GM21390 (cell line): ENCODE results near the gene TMEM114.

Source experiments
- ATAC-seq: cut with Tn5 transposase; IDR thresholded peaks from one replicate; pipeline ENCODE4 v1.9.1; 2021; ENCODE audit not compliant: unreplicated experiment

TMEM114 gene

DNA sequence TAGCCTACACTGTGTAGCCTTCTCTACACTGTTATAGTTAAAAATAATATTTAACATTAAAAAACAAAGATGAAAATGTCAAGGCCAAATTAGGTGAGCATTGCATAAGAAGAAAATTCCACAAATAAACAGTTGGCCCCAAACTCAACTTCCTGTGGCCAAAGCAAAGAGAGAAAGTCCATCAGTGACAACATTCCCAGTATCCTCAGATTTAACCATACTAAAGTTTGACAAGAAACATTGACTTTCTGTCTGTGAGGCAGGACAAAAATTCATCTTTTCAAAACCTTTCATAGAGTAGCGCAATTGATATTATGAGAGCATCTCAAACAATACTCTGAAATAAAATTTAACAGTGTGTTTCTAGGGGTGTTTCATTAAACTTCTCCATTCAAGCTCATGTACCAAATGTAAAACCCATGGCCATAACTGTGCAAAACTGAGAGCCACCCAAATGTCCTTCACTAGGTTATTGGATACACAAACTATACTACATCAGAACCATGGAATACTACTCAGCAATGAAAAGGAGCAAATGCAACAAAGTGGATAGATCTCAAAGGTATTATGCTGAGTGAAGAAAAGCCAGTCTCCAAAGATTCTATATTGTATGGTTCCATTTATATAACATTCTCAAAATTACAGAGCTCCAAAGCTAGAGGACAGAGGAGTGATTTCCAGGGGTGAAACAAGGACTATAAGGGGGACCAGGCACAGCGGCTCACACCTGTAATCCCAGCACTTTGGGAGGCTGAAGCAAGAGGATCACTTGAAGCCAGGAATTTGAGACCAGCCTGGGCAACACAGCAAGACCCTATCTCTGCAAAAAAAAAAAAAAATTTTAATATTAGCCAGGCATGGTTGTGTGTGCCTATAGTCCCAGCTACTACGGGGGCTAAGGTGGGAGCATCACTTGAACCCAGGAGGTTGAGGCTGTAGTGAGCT, 38.7 kb downstream of the TMEM114 start:
- ATAC-seq = no peak

DNA sequence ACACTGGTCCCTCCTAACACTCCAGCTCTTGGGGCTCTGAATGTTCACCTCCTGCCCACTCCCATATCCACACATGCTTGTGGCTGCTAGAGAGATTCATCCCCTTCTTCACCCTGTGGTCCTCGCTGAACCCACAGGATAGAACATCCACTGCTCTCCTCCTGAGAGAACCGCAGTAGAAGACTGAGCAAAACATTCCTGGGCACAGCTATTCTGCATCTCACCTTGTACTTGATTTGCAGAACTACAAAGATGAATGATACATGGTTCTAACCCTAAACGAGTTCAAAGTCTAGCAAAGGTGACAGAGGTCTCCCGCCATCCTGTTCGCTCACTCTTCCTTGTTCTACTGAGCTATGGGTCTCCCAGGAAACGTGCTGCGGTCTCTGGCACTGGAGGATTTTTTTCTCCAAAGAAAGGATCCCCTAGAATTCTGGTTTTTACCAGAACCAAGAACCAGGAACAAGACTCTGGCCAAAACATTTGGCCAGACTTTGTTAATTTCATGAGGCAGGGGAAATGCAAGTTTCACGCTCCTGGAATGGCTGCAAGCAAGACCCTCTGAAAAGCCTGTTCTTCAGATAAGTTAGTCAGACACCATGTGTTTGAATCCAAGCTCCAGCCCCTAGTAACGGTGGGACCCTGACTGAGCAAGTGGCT, 39.5 kb downstream of the TMEM114 start:
- no peak for ATAC-seq

DNA sequence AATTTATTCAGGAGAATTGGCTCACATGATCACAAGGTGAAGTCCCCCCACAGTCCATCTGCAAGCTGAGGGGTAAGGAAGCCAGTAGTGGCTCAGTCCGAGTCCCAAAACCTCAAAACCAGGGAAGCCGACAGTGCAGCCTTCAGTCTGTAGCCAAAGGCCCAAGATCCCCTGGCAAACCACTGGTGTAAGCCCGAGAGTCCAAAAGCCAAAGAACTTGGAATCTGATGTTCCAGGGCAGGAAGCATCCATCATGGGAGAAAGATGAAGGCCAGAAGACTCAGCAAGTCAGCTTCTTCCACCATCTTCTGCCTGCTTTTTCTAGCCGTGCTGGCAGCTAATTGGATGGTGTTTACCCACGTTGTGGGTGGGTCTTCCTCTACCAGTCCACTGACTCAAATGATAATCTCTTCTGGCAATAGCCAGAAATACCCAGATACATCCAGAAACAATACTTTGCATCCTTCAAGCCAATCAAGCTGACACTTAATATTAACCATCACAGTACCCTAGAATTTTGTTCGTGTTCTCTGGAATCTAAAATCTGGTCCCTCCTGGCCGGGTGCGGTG, 40.4 kb downstream of the TMEM114 start:
- ATAC-seq = no peak

DNA sequence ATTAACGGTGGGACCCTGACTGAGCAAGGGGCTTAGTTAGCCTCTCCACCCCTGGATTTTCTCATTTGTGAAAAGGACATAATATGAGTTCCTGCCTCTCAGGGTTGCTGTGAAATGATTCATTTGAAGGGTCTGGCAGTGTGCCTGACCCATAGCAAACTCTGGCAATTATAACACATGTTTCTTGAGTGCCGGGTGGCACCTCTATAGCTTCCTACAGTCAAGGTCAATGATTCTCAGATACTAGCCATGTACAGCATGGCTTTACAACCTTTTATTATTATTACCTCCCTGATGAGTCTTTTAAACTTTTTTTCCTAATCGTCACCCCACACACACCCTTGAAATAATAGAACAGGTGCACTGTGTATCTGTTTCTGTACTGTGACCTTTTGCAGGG, 42.1 kb downstream of the TMEM114 start:
- ATAC-seq = no peak

DNA sequence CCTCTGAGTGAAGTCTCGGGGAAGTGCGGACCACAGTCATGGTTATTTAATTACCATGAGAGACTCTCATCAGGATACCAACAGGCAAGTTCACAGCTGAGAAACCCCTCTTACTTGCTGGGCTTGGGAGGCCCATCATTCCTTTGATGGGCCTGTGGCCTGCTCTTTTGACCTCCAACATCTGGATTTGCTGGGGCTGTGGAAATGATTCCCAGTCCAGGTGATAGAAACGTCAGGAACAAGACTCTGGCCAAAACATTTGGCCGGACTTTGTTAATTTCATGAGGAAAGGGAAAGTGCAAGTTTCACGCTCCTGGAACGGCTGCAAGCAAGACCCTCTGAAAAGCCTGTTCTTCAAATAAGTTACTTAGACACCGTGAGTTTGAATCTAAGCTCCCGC, 42.5 kb downstream of the TMEM114 start:
- no peak for ATAC-seq

DNA sequence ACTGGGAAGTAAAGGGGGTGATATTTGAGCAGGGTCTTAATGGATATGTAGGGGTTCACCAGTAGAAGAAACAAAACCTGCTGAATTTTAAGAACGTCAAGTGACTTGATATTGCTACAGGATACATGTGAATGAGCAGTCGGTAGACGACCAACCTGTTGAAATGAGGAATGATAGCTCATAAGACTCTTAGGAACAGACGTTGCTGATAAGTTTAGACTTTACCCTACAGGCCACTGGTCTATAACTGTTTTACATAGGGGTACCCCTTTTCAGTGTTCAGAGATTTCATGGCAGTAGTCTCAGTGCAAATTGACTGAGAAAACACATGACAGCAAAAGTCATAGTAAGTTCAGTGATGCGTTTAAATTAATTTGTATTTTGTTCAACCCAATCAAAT, 45.9 kb downstream of the TMEM114 start:
- no peak for ATAC-seq

DNA sequence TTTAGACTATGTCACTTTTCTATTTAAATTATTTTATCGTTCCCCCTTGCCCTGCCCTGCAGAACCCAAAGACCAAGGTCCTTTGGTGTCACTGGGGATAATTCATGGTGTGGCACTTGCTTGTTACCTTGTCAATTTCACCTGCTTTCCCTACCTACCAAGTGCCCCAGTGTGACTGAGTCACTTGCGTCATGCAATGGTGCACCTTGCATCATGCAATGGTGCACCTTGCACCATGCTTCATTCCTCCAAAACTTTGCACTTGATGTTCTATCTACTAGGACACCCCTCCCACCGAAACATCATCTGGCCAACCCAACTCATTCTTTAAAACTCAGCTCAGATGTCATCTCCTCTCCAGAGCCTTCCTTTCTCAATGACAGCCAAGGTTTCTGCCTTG, 47.1 kb downstream of the TMEM114 start:
- no peak for ATAC-seq

DNA sequence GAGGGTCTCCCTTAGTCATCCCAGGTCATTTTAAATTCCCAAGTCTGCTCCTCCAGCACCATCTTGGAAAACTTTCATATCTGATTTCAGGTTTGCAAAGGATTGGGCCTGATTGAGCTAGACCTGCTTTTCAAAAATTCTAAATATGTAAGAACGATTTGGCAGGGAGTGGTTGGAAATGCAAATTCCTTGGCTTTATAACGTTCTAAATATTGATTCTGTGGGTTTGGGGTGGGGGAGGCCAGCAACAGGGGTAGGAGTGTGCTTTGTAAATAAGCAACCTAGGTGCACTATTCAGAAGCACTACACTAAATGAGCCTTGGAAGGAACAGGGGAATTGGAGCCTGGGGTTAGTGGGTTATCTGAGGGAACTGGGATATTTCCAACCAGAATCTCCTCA, 47.9 kb downstream of the TMEM114 start:
- no peak for ATAC-seq

DNA sequence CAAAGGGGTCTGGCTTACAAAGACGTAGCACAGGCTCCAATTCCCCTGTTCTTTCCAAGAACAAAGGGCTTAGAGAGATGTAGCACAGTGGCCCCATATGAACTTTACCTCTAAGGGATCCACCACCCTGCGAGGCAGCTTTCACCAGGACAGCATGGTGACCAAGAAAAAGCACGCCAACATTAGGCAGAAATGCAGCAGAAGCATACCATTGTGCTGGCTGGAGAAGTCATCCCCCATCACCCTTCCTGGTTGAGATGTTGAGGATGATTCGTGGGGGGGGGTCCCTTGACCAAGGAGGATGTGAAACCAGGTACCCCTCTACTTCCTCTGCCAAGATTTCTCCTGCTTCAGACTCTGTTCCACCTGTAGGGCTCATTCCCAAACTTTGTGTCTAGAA, 48.4 kb downstream of the TMEM114 start:
- ATAC-seq = no peak

DNA sequence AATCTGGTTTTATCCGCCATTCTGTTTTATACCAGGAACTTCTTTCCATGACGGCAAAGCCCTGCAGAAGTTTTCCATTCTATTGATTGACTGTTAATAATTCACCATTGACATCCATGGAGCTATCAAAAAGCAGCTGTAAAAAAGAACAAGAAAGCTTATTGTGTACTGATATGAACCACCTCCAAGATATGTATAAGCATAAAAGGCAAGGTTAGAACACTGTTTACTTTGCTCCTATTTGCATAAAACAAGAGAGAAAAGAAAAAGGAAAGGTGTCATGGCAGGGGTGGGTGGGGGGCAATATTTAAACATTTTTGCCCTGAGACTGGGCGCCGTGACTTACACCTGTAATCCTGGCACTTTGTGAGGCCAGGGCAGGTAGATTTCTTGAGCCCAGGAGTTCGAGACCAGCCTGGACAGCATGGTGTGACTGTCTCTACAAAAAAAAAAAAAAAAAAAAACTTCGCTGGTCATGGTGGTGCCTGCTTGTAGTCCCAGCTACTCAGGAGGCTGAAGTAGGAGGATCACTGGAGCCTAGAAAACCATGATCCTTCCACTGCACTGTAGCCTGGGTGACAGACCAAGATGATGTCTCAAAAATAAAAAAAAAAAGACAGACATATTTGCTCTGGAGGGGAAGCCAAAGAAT, 52.5 kb downstream of the TMEM114 start:
- ATAC-seq = no peak

DNA sequence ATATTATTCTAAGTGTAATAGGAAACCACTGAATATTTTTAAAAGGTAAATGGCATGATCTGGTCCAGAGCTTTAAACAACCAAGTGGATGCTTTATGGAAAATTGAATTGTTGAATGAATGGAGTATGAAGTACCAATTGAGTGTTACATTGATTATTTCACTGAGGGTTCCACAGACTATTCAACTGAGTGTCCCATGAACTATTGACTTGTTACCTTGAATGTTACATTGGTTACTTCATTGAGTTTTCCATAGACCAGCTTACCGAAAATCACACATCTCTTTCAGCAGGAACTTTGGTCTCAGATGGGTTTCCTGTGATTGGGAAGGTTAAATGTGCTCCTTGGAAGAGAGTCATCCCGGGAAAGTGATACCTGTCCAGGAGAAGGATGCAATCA, 56.8 kb downstream of the TMEM114 start:
- ATAC-seq = no peak

DNA sequence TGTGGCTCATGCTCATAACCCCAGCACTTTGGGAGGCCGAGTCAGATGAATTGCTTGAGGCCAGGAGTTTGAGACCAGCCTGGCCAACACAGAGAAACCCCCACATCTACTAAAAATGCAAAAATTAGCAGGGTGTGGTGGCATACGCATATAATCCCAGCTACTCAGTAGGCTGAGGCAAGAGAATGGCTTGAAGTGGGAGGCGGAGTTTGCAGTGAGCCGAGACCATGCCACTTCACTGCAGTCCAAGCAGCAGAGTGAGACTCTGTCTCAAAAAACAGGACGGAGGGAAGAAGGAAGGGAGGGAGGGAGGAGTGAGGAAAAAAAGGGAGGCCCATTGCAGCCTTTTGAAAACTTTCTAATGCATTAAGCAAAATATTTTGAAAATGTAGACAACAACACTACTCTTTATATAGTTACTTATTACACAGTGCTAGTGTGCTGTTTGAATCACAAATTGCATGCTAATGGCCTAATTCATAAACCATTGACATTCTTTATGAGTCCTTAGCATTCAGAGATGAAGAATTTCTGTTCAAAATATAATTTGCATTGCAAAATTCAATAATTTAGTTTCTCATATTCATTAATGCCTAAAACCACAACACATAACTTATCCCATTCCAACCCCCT, 59.4 kb downstream of the TMEM114 start:
- no peak for ATAC-seq

DNA sequence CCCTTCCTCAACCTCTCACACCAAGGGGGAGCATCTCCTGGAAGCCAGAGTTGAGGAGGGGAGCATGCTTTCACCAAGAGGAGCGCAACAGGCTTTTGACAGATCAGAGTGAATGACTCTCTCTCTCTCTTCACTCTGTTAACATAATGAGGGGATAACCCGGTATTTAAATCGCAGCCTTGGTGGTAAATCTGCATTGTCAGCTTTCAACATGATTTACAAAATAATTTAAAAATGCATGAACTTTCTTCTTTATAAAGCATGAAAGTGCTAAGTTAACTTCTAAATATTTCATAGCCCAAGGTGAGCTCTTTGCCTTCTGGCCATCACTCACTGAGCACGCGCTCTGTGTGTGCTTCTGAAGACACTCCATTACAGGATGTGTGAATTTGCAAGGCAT, 61.8 kb downstream of the TMEM114 start:
- no peak for ATAC-seq

DNA sequence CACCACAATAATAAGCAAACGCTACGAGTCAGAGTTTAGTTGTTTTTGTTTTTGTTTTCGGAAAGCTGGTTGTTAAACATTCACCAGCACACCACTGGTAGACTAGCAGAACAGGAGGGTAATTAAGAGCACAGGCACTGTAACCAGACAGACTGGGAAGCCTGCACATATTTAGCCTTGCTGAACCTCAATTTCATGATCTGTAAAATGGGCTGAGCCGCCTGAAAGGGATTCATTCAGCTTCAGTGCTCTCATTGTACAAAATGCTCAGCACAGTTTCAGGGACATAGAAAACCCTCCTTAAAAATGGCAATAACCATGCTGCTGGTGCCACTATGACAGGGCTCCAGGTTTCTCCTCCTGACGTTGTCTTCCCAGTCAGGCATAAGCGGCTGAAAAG, 66.4 kb downstream of the TMEM114 start:
- no peak for ATAC-seq

DNA sequence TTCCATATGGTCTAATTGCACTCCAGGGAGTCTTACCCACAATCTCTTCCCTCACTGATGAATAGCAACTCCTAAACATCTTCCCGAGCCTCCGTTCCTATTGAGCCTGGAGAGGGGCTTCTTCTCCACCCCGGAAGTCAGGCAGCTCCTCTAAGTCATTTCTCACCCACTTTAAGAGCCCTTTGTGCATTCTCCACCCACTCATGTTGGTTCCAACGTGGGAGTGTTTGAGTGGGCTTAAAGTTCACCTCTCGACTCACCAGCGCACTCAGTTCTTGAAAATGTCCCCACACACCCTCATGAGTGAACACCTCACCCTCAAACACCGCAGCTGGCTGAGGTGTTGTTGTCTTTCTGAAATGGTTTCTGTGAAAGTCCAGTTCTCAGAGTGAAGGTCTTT, 67.6 kb downstream of the TMEM114 start:
- no peak for ATAC-seq

DNA sequence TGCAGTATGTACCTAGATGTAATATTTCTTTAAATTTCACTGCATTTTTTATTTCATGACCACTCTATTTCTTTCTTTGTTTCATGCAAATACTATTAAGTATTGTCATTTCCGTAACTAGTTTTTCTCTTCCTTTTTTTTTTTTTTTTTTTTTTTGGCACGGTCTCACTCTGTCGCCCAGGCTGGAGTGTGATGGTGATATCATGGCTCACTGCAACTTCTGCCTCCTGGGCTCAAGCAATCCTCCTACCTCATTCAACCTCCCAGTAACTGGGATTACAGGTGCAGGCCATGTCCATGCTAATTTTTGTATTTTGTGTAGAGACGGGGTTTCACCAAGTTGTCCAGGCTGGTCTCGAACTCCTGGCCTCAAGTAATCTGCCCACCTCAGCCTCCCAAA, 70.7 kb downstream of the TMEM114 start:
- no peak for ATAC-seq
